ENCODE results near the gene FAM20C. TPM values are rescaled to one million over a fixed set of nuclear protein-coding genes. Genes with fewer than 3 reads are reported as not detected.

The FAM20C gene
- total RNA-seq, 2 donors from 2014 or later, result 18.5 to 18.9 TPM

GRCh38 chr7:284762-285722 is 92.7 kb downstream of the FAM20C start:
- Histone ChIP-seq H3K36me3 (no peaks in the 10 kb centered on the region), H3K4me1 (no peaks in the 10 kb centered on the region), H3K9me3 (no peaks in the 10 kb centered on the region), H3K9ac (ENCODE audit: low read depth in 2 of 2, low read length in 2 of 2) (peak overlapping the region; percentile 43 to 77), H3K27me3 (peaks cover 9% of the 10 kb centered on the region), H3K4me3 (no peak overlapping the region), H3K27ac (peak overlapping the region; percentile 87)
- DNase-seq, result peak; percentile 83
- TF ChIP-seq CTCF (IDR thresholded peaks at IDR 0.05), result no peak
- intact Hi-C loops (cut with DNase I), result no loop called here

GRCh38 chr7:285731-286130 is 93.4 kb downstream of the FAM20C start:
- peak; percentile 49 for DNase-seq
- intact Hi-C loops (cut with DNase I), result no loop called here
- H3K9ac ChIP-seq (ENCODE audit: low read depth in 2 of 2, low read length in 2 of 2), result peak overlapping the region in 1 of 2 donors; percentile 77
- no peaks in the 10 kb centered on the region for H3K9me3 ChIP-seq
- peaks cover 15% of the 10 kb centered on the region for H3K27me3 ChIP-seq
- H3K27ac ChIP-seq, result peak overlapping the region; percentile 87
- H3K4me1 ChIP-seq, result peaks cover 3% of the 10 kb centered on the region
- H3K4me3 ChIP-seq, result no peak overlapping the region
- H3K36me3 ChIP-seq, result no peaks in the 10 kb centered on the region
- TF ChIP-seq CTCF (IDR thresholded peaks at IDR 0.05), result no peak

DNA sequence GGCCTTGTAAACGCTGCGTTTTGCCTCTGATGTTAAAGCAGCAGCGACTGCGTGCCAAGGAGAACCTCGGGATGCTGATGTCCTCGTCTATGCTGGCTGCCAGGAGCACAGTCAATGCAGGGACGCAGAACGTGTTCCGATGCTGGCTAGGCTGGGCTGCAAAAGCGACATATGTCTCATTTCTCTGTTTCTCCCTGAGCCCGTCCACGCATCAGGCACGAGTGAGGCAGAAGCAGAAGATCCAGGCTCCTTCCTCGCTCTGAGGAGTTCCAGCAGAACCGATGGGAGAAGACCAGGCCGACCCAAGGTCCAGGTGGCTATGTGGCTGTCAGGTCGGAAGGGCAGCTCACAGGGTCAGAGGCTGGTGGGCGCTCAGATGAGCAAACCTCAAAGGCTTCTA is 93.9 kb downstream of the FAM20C start:
- no peak for TF ChIP-seq CTCF (IDR thresholded peaks at IDR 0.05)
- peak overlapping the region in 1 of 2 donors; percentile 77 for H3K9ac ChIP-seq (ENCODE audit: low read depth in 2 of 2, low read length in 2 of 2)
- intact Hi-C loops (cut with DNase I), result no loop called here
- no peak overlapping the region for H3K4me3 ChIP-seq
- H3K27me3 ChIP-seq, result peaks cover 18% of the 10 kb centered on the region
- H3K36me3 ChIP-seq, result no peaks in the 10 kb centered on the region
- H3K9me3 ChIP-seq, result no peaks in the 10 kb centered on the region
- H3K27ac ChIP-seq, result no peak overlapping the region
- H3K4me1 ChIP-seq, result peaks cover 3% of the 10 kb centered on the region
- DNase-seq, result no peak

- Histone ChIP-seq H3K27ac (no peak overlapping the region), H3K9me3 (no peaks in the 10 kb centered on the region), H3K27me3 (peaks cover 18% of the 10 kb centered on the region), H3K36me3 (no peaks in the 10 kb centered on the region), H3K4me3 (no peak overlapping the region), H3K9ac (ENCODE audit: low read depth in 2 of 2, low read length in 2 of 2) (no peak overlapping the region), H3K4me1 (peaks cover 3% of the 10 kb centered on the region)
- intact Hi-C loops (cut with DNase I), result no loop called here
- DNase-seq, result no peak
- TF ChIP-seq CTCF (IDR thresholded peaks at IDR 0.05), result no peak
These were observed 96.3 kb downstream of the FAM20C start for GRCh38 chr7:288671-289101.

DNA sequence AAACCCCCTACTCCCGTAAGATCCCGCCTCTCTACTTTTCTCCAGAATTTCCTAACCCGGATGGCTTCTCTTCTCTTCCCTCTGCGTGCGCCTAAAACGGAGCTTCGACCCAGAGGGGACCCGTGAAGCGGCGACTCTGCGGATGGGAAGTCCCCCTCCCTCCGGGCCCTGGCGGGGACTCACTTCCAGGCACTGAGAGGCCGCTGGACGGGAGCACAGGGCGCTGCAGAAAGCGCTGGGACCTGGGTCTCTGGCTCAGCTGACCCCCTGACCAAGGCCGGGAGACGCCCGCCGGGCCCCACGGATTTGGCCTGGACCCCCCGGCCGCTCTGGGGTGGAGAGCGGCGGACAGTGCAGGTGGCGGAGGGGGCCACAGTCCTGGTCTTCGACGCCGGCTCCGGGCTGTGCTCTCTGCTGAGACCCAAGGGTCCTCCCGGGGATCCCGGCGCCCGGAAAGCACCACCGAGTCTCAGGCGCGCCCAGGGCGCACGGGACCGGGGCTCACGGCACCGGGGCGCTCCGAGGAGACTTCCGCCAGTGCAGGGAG is 96.9 kb downstream of the FAM20C start:
- Histone ChIP-seq H3K4me3 (no peak overlapping the region), H3K9ac (ENCODE audit: low read depth in 2 of 2, low read length in 2 of 2) (no peak overlapping the region), H3K9me3 (no peaks in the 10 kb centered on the region), H3K4me1 (peaks cover 5% of the 10 kb centered on the region), H3K36me3 (no peaks in the 10 kb centered on the region), H3K27ac (no peak overlapping the region), H3K27me3 (peaks cover 18% of the 10 kb centered on the region)
- no peak for DNase-seq
- TF ChIP-seq CTCF (IDR thresholded peaks at IDR 0.05), result no peak
- intact Hi-C loops (cut with DNase I), result no loop called here
